A375 (cell line): ENCODE measurements around the gene RPS19. TPM values are rescaled to one million over a fixed set of nuclear protein-coding genes. Genes with fewer than 3 reads are reported as not detected.

Experiments
- small RNA-seq: library from RNA; depleted of rRNA; stranded (forward); fragments of <200 nt; gene quantifications from one replicate; pipeline ENCODE3, GENCODE V24; 2014
- total RNA-seq: library from RNA; depleted of rRNA; stranded (reverse); fragments of >200 nt; shearing (Covaris generic); gene quantifications from 2 replicates; pipeline ENCODE4 v1.2.3, GENCODE V29; 2014; rRNA removed

RPS19 gene
- 2,531 and 2,844 TPM in 2 replicates for total RNA-seq

GRCh38 chr19:41859618-41860418, at the start of gene RPS19:
Gene RPS19 (plus strand): TSS chr19:41860255. CDS start chr19:41860775, 520 bp downstream.

GRCh38 chr19:41844601-41845000, 15.5 kb upstream of the RPS19 start, which contains the start of gene LYPD4:
Gene LYPD4 (minus strand): TSS chr19:41844683. CDS start chr19:41839285, 5,398 bp downstream.

DNA sequence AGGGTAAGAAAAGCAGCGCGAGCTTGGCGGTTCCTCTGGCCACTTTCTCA, 15.2 kb upstream of the RPS19 start, which contains the start of gene DMRTC2:
Gene DMRTC2 (plus strand): TSS at position 42 of the 50 bp plus-strand sequence. CDS start 2,387 bp downstream, outside the sequence.

DNA sequence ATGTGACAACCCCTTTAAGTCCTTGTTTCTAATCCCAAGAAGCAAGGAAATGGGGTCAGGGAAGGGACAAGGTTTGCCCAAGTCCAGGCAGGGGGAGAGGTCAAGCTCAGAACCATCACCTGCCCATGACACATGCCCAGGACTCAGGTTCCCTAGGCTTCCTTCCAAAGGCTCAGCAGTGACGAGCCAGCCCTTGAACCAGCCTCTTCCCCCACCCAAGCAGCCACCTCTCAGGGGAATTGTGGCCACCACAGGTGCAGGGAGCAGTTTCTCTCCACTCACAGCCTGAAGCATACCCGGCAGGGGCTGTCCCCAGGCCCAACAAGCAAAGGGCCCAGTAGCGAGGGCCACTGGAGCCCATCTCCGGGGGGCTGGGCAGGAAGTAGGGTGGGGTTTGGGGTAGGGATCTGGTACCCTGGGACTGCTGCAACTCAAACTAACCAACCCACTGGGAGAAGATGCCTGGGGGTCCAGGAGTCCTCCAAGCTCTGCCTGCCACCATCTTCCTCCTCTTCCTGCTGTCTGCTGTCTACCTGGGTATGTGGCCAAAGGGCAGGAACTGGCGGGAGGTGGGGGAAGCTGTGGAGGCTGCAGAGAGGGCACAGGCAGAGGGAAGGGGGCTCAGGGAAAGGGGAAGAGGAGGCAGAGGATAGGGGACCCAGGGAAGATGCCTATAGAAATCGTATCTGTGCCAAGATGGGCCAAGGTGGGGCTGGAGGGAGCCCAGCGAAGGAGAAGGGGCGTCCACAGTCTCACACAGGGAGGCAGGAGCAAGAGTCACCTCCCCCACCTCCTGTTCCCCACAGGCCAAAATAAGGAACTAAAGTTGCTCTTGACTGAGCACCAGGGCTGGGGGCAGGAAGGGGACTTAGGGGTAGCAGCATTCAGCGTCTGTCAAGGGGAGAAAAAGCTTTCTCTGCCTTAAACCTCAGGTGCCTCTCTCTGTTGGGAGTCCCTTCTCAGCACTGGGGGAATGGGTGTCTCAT, 17.1 kb downstream of the RPS19 start, which contains the start of gene CD79A:
Gene CD79A (plus strand): TSS at position 433 of the 986 bp plus-strand sequence. CDS start 26 bp downstream, at position 459.

GRCh38 chr19:41882568-41883462, 22.8 kb downstream of the RPS19 start, which contains the start of gene ARHGEF1:
Gene ARHGEF1 (plus strand): TSS chr19:41883184. CDS start chr19:41888083, 4,899 bp downstream.

Small RNA genes lying within 50 kb of the gene (small RNA-seq; reads per million reads assigned to genes)
- gene MIR6797, result not detected

Other genes starting within 250 kb of the RPS19 start
- not detected in 2 replicates for gene CEACAM4, start 233.2 kb upstream of the RPS19 start, total RNA-seq
- not detected in 2 replicates for gene CEACAM7, start 172.0 kb upstream of the RPS19 start, total RNA-seq
- not detected in 2 replicates for gene CEACAM5, start 151.6 kb upstream of the RPS19 start, total RNA-seq
- not detected in 2 replicates for gene CEACAM6, start 104.7 kb upstream of the RPS19 start, total RNA-seq
- not detected in 2 replicates for gene CEACAM3, start 63.7 kb upstream of the RPS19 start, total RNA-seq
- not detected in 2 replicates for gene LYPD4, start 15.6 kb upstream of the RPS19 start, total RNA-seq
- not detected in 2 replicates for gene DMRTC2, start 15.2 kb upstream of the RPS19 start, total RNA-seq
- not detected in 2 replicates for gene CD79A, start 17.0 kb downstream of the RPS19 start, total RNA-seq
- 151 and 166 TPM in 2 replicates for gene ARHGEF1, start 22.9 kb downstream of the RPS19 start, total RNA-seq
- gene ERFL, start 68.2 kb downstream of the RPS19 start, total RNA-seq, result not detected in 2 replicates
- 87.1 and 95.0 TPM in 2 replicates for gene RABAC1, start 99.1 kb downstream of the RPS19 start, total RNA-seq
- not detected in 2 replicates for gene ATP1A3, start 134.0 kb downstream of the RPS19 start, total RNA-seq
- 0.16 and 0.23 TPM in 2 replicates for gene GRIK5, start 210.0 kb downstream of the RPS19 start, total RNA-seq
- gene ZNF574, start 215.9 kb downstream of the RPS19 start, total RNA-seq, result 14.7 and 15.3 TPM in 2 replicates